ENCODE measurements around the gene SCFD2. TPM values are rescaled to one million over a fixed set of nuclear protein-coding genes. Genes with fewer than 3 reads are reported as not detected.
"Not testable (repeated sequence)": the region's sequence is repeated elsewhere in the genome, so short reads cannot be mapped to it uniquely, and the experiment has no call there.

The SCFD2 gene
- total and polyA plus RNA-seq, 2 experiments from 2014 or later = 30.7 to 33.2 TPM

DNA sequence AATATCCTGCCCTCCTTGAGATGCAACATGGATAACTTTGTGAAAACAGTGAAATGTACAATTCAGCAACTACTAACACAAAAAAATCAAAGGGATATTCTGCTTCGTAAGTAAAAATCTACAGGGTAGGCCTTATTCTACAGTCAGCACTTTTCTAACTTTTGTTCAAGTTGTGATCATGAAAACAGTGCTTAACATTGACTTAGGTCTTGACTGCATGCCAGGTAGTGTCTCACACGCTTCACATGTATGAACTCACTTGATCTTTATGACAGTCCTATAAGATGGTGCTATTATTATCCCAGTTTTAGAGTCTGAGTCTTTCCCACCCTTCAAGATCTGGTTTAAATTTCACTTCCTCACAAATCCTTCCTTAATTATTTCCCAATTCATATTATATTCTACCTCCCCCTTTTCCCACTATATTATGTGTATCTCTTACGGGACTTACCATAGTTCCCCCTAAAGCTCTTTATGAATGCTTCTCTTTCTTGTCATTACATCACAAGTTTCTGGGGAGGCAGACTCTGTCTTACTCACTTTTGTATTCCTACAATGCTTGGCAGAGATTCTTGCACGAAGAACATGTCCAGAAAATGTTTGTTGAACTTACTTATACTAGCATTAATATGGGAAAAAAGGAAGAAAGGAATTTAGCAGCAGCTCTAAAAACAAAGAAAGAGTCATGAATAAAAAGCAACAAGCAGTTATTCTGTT, 179.8 kb downstream of the SCFD2 start:
- H2AFZ ChIP-seq = 0 out of 2 replicates have a peak overlapping the region, but pooled peaks have one; percentile 1
- peaks cover 43% of the 10 kb centered on the region for H3F3A ChIP-seq (ENCODE audit: insufficient read depth)
- WGBS, 2 experiments (ENCODE audit: low coverage in 1 of 2, low lambda C conversion rate in 2 of 2, missing lambda C conversion rate in 2 of 2) = 73 to 78% methylated on average over 4 of the region's 4 CpGs
- peak overlapping the region; percentile 20 for H3K4me2 ChIP-seq (ENCODE audit: unreplicated experiment)
- H3K27ac ChIP-seq = peak overlapping the region; percentile 47
- H4K20me1 ChIP-seq (ENCODE audit: insufficient read depth) = no peaks in the 10 kb centered on the region
- H3K27me3 ChIP-seq (replicated peaks; ENCODE audit: insufficient read depth) = no peaks in the 10 kb centered on the region
- H3K9me2 ChIP-seq (ENCODE audit: insufficient read depth) = no peaks in the 10 kb centered on the region
- no peak overlapping the region for H3K4me3 ChIP-seq
- in situ Hi-C loops (cut with MboI) = loop anchor here (25.0 kb wide), 2 partner anchors 526 to 726 kb away; no protein-coding TSS in a partner anchor
- no peaks in the 10 kb centered on the region for H3K9me3 ChIP-seq (ENCODE audit: low read depth)
- peaks cover 46% of the 10 kb centered on the region for H3K4me1 ChIP-seq (ENCODE audit: insufficient read depth)
- peak; percentile 78 for DNase-seq
- peak overlapping the region; percentile 9; the same call in 1 of the 2 replicates for H3K9ac ChIP-seq
- no peaks in the 10 kb centered on the region for H3K36me3 ChIP-seq (ENCODE audit: low read depth)
- TF ChIP-seq EZH2phosphoT487 (IDR thresholded peaks at IDR 0.05; ENCODE audit: insufficient read depth, low read depth) (no peak), EZH2 (IDR thresholded peaks at IDR 0.05; ENCODE audit: insufficient read depth, poor library complexity, severe bottlenecking) (no peak)
- peaks cover 23% of the 10 kb centered on the region for H3K79me2 ChIP-seq (ENCODE audit: insufficient read depth)

GRCh38 chr4:53183754-53184153, 182.1 kb downstream of the SCFD2 start:
- TF ChIP-seq EZH2 (IDR thresholded peaks at IDR 0.05; ENCODE audit: insufficient read depth, poor library complexity, severe bottlenecking) (no peak), EZH2phosphoT487 (IDR thresholded peaks at IDR 0.05; ENCODE audit: insufficient read depth, low read depth) (no peak)
- Histone ChIP-seq H3K79me2 (ENCODE audit: insufficient read depth) (peaks cover 21% of the 10 kb centered on the region), H3K4me1 (ENCODE audit: insufficient read depth) (peaks cover 34% of the 10 kb centered on the region), H3K27ac (no peak overlapping the region), H2AFZ (no peak overlapping the region), H3K36me3 (ENCODE audit: low read depth) (no peaks in the 10 kb centered on the region), H3K4me3 (no peak overlapping the region), H3K9me3 (ENCODE audit: low read depth) (no peaks in the 10 kb centered on the region), H3K4me2 (ENCODE audit: unreplicated experiment) (no peak overlapping the region), H3K9ac (no peak overlapping the region), H3F3A (ENCODE audit: insufficient read depth) (peaks cover 29% of the 10 kb centered on the region), H4K20me1 (ENCODE audit: insufficient read depth) (no peaks in the 10 kb centered on the region), H3K27me3 (replicated peaks; ENCODE audit: insufficient read depth) (no peaks in the 10 kb centered on the region), H3K9me2 (ENCODE audit: insufficient read depth) (no peaks in the 10 kb centered on the region)
- no peak for DNase-seq
- in situ Hi-C loops (cut with MboI) = loop anchor here (25.0 kb wide), 2 partner anchors 529 to 729 kb away; no protein-coding TSS in a partner anchor
- WGBS, 2 experiments (ENCODE audit: low coverage in 1 of 2, low lambda C conversion rate in 2 of 2, missing lambda C conversion rate in 2 of 2) = 98% methylated on average over 2 of the region's 2 CpGs

DNA sequence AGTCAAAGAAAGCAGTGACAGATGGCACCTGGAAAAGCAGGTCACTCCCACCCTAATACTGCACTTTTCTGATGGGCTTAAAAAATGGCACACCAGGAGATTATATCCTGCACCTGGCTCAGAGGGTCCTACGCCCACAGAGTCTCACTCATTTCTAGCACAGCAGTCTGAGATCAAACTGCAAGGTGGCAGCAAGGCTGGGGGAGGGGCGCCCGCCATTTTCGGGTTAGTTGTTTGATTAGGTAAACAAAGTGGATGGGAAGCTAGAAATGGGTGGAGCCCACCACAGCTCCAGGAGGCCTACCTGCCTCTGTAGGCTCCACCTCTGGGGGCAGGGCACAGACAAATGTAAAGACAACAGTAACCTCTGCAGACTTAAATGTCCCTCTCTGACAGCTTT, 188.1 kb downstream of the SCFD2 start:
- H3K9me3 ChIP-seq (ENCODE audit: low read depth); H3K36me3 ChIP-seq (ENCODE audit: low read depth); H3K9me2 ChIP-seq (ENCODE audit: insufficient read depth); H3K4me2 ChIP-seq (ENCODE audit: unreplicated experiment); H3F3A ChIP-seq (ENCODE audit: insufficient read depth); H2AFZ ChIP-seq; H3K9ac ChIP-seq; H3K27ac ChIP-seq; H3K4me3 ChIP-seq; H3K4me1 ChIP-seq (ENCODE audit: insufficient read depth); H3K27me3 ChIP-seq (replicated peaks; ENCODE audit: insufficient read depth); H4K20me1 ChIP-seq (ENCODE audit: insufficient read depth); DNase-seq: not testable (repeated sequence)
- H3K79me2 ChIP-seq (ENCODE audit: insufficient read depth) = peaks cover 20% of the 10 kb centered on the region
- in situ Hi-C loops (cut with MboI) = loop anchor here (25.0 kb wide), 2 partner anchors 535 to 735 kb away; no protein-coding TSS in a partner anchor
- WGBS, 2 experiments (ENCODE audit: low coverage in 1 of 2, low lambda C conversion rate in 2 of 2, missing lambda C conversion rate in 2 of 2) = 83 to 89% methylated on average over 4 of the region's 4 CpGs

- DNase-seq = no peak
- H3K4me2 ChIP-seq (ENCODE audit: unreplicated experiment) = no peak overlapping the region
- no peak overlapping the region for H2AFZ ChIP-seq
- H3K9me2 ChIP-seq (ENCODE audit: insufficient read depth) = no peaks in the 10 kb centered on the region
- H3K36me3 ChIP-seq (ENCODE audit: low read depth) = peaks cover 11% of the 10 kb centered on the region
- no peaks in the 10 kb centered on the region for H3K27me3 ChIP-seq (replicated peaks; ENCODE audit: insufficient read depth)
- H3K4me1 ChIP-seq (ENCODE audit: insufficient read depth) = no peaks in the 10 kb centered on the region
- no peak overlapping the region for H3K27ac ChIP-seq
- peaks cover 17% of the 10 kb centered on the region for H3K79me2 ChIP-seq (ENCODE audit: insufficient read depth)
- TF ChIP-seq EZH2 (IDR thresholded peaks at IDR 0.05; ENCODE audit: insufficient read depth, poor library complexity, severe bottlenecking) (no peak), EZH2phosphoT487 (IDR thresholded peaks at IDR 0.05; ENCODE audit: insufficient read depth, low read depth) (no peak)
- no peaks in the 10 kb centered on the region for H4K20me1 ChIP-seq (ENCODE audit: insufficient read depth)
- H3K9me3 ChIP-seq (ENCODE audit: low read depth) = no peaks in the 10 kb centered on the region
- H3F3A ChIP-seq (ENCODE audit: insufficient read depth) = no peaks in the 10 kb centered on the region
- in situ Hi-C loops (cut with MboI) = loop anchor here (25.0 kb wide), 2 partner anchors 537 to 737 kb away; no protein-coding TSS in a partner anchor
- H3K4me3 ChIP-seq = no peak overlapping the region
- no peak overlapping the region for H3K9ac ChIP-seq
Observed at GRCh38 chr4:53175640-53176039, 190.2 kb downstream of the SCFD2 start.
